OCI-LY1 (cell line): Measurements from ENCODE around the gene PHKB.
A peak's percentile ranks its signal among the peaks of the same experiment; 100 is the strongest.

Experiments used
- H2AFZ ChIP-seq: fragments of 200-600 bp; sonication (generic), shearing (Covaris generic); 2 replicates; pipeline ENCODE4 v1.6.0; 2014; ENCODE audit warnings: antibody characterized with exemption, mild to moderate bottlenecking, low read length
- H3F3A ChIP-seq: fragments of 200-600 bp; sonication (generic), shearing (Covaris generic); 2 replicates; pipeline ENCODE4 v1.6.0; 2014; ENCODE audit warnings: mild to moderate bottlenecking, antibody characterized with exemption, low read length, moderate library complexity; ENCODE audit not compliant: insufficient read depth
- H3K27ac ChIP-seq: fragments of 200-600 bp; sonication (generic); 2 replicates; pipeline ENCODE4 v1.5.1; 2014; ENCODE audit warnings: low read length, mixed run types, mild to moderate bottlenecking, low read depth; ENCODE audit not compliant: poor library complexity, severe bottlenecking
- H3K27me3 ChIP-seq: fragments of 200-600 bp; sonication (generic); 2 replicates; pipeline ENCODE4 v1.6.0; 2014; ENCODE audit warnings: antibody characterized with exemption, mild to moderate bottlenecking, low read length, moderate library complexity; ENCODE audit not compliant: insufficient read depth
- H3K36me3 ChIP-seq: fragments of 200-600 bp; sonication (generic); 2 replicates; pipeline ENCODE4 v1.6.1; 2014; ENCODE audit warnings: mild to moderate bottlenecking, antibody characterized with exemption, low read length, moderate library complexity, mixed read lengths; ENCODE audit not compliant: insufficient read depth
- H3K4me1 ChIP-seq: fragments of 200-600 bp; sonication (generic); 2 replicates; pipeline ENCODE4 v1.5.1; 2014; ENCODE audit warnings: mild to moderate bottlenecking, low read length, moderate library complexity; ENCODE audit not compliant: insufficient read depth, severe bottlenecking
- H3K4me2 ChIP-seq: fragments of 200-600 bp; sonication (generic), shearing (Covaris generic); 2 replicates; pipeline ENCODE4 v1.6.1; 2014; ENCODE audit warnings: low read length
- H3K4me3 ChIP-seq: fragments of 200-600 bp; sonication (generic); 2 replicates; pipeline ENCODE4 v1.5.1; 2014; ENCODE audit warnings: low read length, low read depth, mild to moderate bottlenecking, mixed read lengths; ENCODE audit not compliant: poor library complexity, severe bottlenecking
- H3K79me2 ChIP-seq: fragments of 200-600 bp; shearing (Covaris generic); 2 replicates; pipeline ENCODE4 v1.6.1; 2016; ENCODE audit warnings: mixed run types, low read length, mixed read lengths; ENCODE audit not compliant: insufficient read depth
- H3K9ac ChIP-seq: fragments of 200-600 bp; sonication (generic), shearing (Covaris generic); 2 replicates; pipeline ENCODE4 v1.6.1; 2014; ENCODE audit warnings: mild to moderate bottlenecking, low read length, mixed read lengths
- H3K9me2 ChIP-seq: fragments of 200-600 bp; sonication (generic), shearing (Covaris generic); 2 replicates; pipeline ENCODE4 v1.6.1; 2014; ENCODE audit warnings: low read depth, mild to moderate bottlenecking, low read length, mixed read lengths
- H3K9me3 ChIP-seq: fragments of 200-600 bp; shearing (Covaris generic); 2 replicates; pipeline ENCODE4 v1.6.1; 2014; ENCODE audit warnings: low read length, mixed read lengths
- H4K20me1 ChIP-seq: fragments of 200-600 bp; sonication (generic), shearing (Covaris generic); 2 replicates; pipeline ENCODE4 v1.6.0; 2016; ENCODE audit warnings: mild to moderate bottlenecking, low read length; ENCODE audit not compliant: insufficient read depth
- CTCF ChIP-seq: fragments of 200-600 bp; sonication (generic), shearing (Covaris generic); IDR thresholded peaks from 2 replicates; pipeline ENCODE4 v1.5.1; 2017; ENCODE audit warnings: mild to moderate bottlenecking, antibody characterized with exemption, low read length, moderate library complexity, mixed read lengths
- EZH2 ChIP-seq: fragments of 200-600 bp; sonication (generic), shearing (Covaris generic); IDR thresholded peaks from 2 replicates; pipeline ENCODE4 v1.8.0; 2017; ENCODE audit warnings: borderline replicate concordance, mixed run types, mild to moderate bottlenecking, antibody characterized with exemption, low read length, moderate library complexity, mixed read lengths

Gene PHKB

GRCh38 chr16:47523342-47524006, 62.3 kb downstream of the PHKB start:
- 0 out of 2 replicates have a peak, but pooled peaks cover 5% of the 10 kb centered on the region for H3K79me2 ChIP-seq
- no peaks in the 10 kb centered on the region for H3K9me2 ChIP-seq
- no peak overlapping the region for H3K4me3 ChIP-seq
- peak overlapping the region; percentile 33; the same call in 1 of the 2 replicates for H3K4me2 ChIP-seq
- no peaks in the 10 kb centered on the region for H3K9me3 ChIP-seq
- H4K20me1 ChIP-seq: no peaks in the 10 kb centered on the region
- no peaks in the 10 kb centered on the region for H3K36me3 ChIP-seq
- TF ChIP-seq EZH2: no peak
- no peak for TF ChIP-seq CTCF
- no peak overlapping the region for H3K9ac ChIP-seq
- peaks cover 13% of the 10 kb centered on the region for H3K4me1 ChIP-seq
- peak overlapping the region; percentile 41 for H3K27ac ChIP-seq
- H3K27me3 ChIP-seq: no peaks in the 10 kb centered on the region
- no peak overlapping the region for H2AFZ ChIP-seq
- no peaks in the 10 kb centered on the region for H3F3A ChIP-seq

GRCh38 chr16:47524007-47524405, 62.9 kb downstream of the PHKB start:
- Histone ChIP-seq H3K4me2 (no peak overlapping the region), H4K20me1 (no peaks in the 10 kb centered on the region), H3K4me3 (no peak overlapping the region), H3K27ac (no peak overlapping the region), H3K9me3 (no peaks in the 10 kb centered on the region), H3K9ac (no peak overlapping the region), H3K36me3 (no peaks in the 10 kb centered on the region), H3K4me1 (peaks cover 13% of the 10 kb centered on the region), H3K27me3 (no peaks in the 10 kb centered on the region), H3K9me2 (no peaks in the 10 kb centered on the region), H3K79me2 (0 out of 2 replicates have a peak, but pooled peaks cover 5% of the 10 kb centered on the region), H2AFZ (no peak overlapping the region), H3F3A (no peaks in the 10 kb centered on the region)
- TF ChIP-seq EZH2 (no peak), CTCF (no peak)

DNA sequence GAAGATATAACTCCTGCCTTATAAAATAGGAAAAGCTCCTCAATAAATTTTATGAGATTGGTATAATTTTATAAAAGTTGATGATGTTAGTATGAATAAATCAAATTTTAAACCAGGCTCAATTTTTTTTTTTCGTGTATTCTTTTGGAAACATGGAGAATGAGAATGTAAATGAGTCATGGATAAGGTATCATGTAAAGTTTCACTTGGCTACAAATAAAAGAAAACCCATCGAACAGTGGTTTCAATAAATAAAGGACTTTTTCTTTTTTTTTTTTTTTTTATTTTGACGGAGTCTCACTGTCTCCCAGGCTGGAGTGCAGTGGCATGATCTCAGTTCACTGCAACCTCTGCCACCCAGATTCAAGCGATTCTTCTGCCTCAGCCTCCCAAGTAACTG, 67.3 kb downstream of the PHKB start:
- Histone ChIP-seq H3K4me1 (peaks cover 8% of the 10 kb centered on the region), H3K79me2 (no peaks in the 10 kb centered on the region), H3K4me3 (no peak overlapping the region), H3K9me3 (peaks cover 13% of the 10 kb centered on the region), H3F3A (no peaks in the 10 kb centered on the region), H3K4me2 (no peak overlapping the region), H3K36me3 (peaks cover 18% of the 10 kb centered on the region), H3K27ac (no peak overlapping the region), H3K9ac (no peak overlapping the region), H3K9me2 (no peaks in the 10 kb centered on the region), H2AFZ (no peak overlapping the region), H3K27me3 (no peaks in the 10 kb centered on the region), H4K20me1 (no peaks in the 10 kb centered on the region)
- TF ChIP-seq CTCF: no peak
